Measurements from ENCODE around the gene PTPRZ1.

DNA sequence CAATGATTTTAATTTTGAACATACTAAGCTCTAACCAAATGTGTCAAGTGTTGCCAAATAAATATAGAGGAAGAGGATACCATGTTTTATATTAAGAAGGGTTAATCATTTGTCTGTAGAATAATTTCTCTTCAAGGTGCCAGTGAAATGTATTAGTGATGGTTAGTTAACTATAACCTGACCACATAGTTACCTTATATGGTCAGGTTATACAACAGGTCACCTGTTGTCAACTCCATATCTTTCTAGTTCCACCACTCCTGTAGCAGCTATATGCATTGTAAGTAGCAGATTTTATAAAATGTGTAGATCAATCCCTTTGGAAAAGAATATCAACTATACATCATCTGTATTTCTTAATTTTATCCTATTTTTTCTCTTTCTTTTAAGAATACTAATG lies 35.1 kb downstream of the PTPRZ1 start:
- no peak for TF ChIP-seq CTCF (IDR thresholded peaks at IDR 0.05)
- no peak for TF ChIP-seq MAZ (IDR thresholded peaks at IDR 0.05; ENCODE audit: borderline replicate concordance, low read depth, low read length)
- TF ChIP-seq FOSL2 (IDR thresholded peaks at IDR 0.05) = no peak
- TF ChIP-seq FOSL2 (CRISPR knock-in tag; IDR thresholded peaks at IDR 0.05) = no peak
- TF ChIP-seq BHLHE40 (IDR thresholded peaks at IDR 0.05; ENCODE audit: low read depth, low read length) = no peak
- no peak for TF ChIP-seq POLR2A (IDR thresholded peaks at IDR 0.05; ENCODE audit: low read length)
- no peak for TF ChIP-seq RAD21 (conservative IDR thresholded peaks at IDR 0.05 in 1 of 2, IDR thresholded peaks at IDR 0.05 in 1 of 2)
- no peak for TF ChIP-seq ATOH8 (CRISPR knock-in tag; IDR thresholded peaks at IDR 0.05; ENCODE audit: low read depth)
- no peak for TF ChIP-seq MAX (IDR thresholded peaks at IDR 0.05)
- TF ChIP-seq RFX5 (IDR thresholded peaks at IDR 0.05) = no peak
- TF ChIP-seq, protein P1, sequence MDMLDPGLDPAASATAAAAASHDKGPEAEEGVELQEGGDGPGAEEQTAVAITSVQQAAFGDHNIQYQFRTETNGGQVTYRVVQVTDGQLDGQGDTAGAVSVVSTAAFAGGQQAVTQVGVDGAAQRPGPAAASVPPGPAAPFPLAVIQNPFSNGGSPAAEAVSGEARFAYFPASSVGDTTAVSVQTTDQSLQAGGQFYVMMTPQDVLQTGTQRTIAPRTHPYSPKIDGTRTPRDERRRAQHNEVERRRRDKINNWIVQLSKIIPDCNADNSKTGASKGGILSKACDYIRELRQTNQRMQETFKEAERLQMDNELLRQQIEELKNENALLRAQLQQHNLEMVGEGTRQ (IDR thresholded peaks at IDR 0.05) = no peak
